GM18868 (cell line): ENCODE data around the gene THBS3.
"Not testable (repeated sequence)": the region's sequence is repeated elsewhere in the genome, so short reads cannot be mapped to it uniquely, and the experiment has no call there.

Experiments used
- ATAC-seq: cut with Tn5 transposase; IDR thresholded peaks from one replicate; pipeline ENCODE4 v1.9.1; 2021; ENCODE audit warnings: mild to moderate bottlenecking, moderate library complexity; ENCODE audit not compliant: unreplicated experiment

The THBS3 gene

GRCh38 chr1:155208541-155209311 is 1.0 kb upstream of the THBS3 start, which contains the start of gene MTX1:
TSS of gene MTX1 (plus strand) at chr1:155208695. CDS start at chr1:155208805, 110 bp downstream.
- peak; percentile 79 for ATAC-seq

- ATAC-seq = no peak
Measured at GRCh38 chr1:155206891-155207805, 549 bp downstream of the THBS3 start.

GRCh38 chr1:155205969-155206593 is 1.6 kb downstream of the THBS3 start:
- ATAC-seq = no peak

GRCh38 chr1:155205035-155205434 is 2.7 kb downstream of the THBS3 start:
- ATAC-seq = no peak

- ATAC-seq = no peak
Measured at GRCh38 chr1:155202731-155203515, 4.8 kb downstream of the THBS3 start.

GRCh38 chr1:155202198-155202597 is 5.5 kb downstream of the THBS3 start:
- no peak for ATAC-seq

- ATAC-seq = no peak
Measured at GRCh38 chr1:155200920-155201319, 6.8 kb downstream of the THBS3 start.

- ATAC-seq = no peak
Measured at GRCh38 chr1:155199792-155200191, 7.9 kb downstream of the THBS3 start.

GRCh38 chr1:155198547-155198906 is 9.2 kb downstream of the THBS3 start:
- ATAC-seq = no peak

GRCh38 chr1:155197901-155198546 is 9.7 kb downstream of the THBS3 start:
- ATAC-seq = no peak

- ATAC-seq = no peak
Measured at GRCh38 chr1:155196893-155197638, 10.6 kb downstream of the THBS3 start.

- ATAC-seq = no peak
Measured at GRCh38 chr1:155196103-155196892, 11.4 kb downstream of the THBS3 start.

- ATAC-seq = no peak
Measured at GRCh38 chr1:155195201-155196102, 12.2 kb downstream of the THBS3 start.

- not testable (repeated sequence) for ATAC-seq
Measured at GRCh38 chr1:155193991-155194240, 13.8 kb downstream of the THBS3 start.

- peak; percentile 50 for ATAC-seq
Measured at GRCh38 chr1:155193275-155193990, 14.3 kb downstream of the THBS3 start.

GRCh38 chr1:155192346-155193274 is 15.1 kb downstream of the THBS3 start:
- ATAC-seq = no peak
